GM18861 (cell line): ENCODE data around the gene SELL.
"Not testable (repeated sequence)": the region's sequence is repeated elsewhere in the genome, so short reads cannot be mapped to it uniquely, and the experiment has no call there.

ENCODE experiments used
- ATAC-seq: cut with Tn5 transposase; IDR thresholded peaks from one replicate; pipeline ENCODE4 v1.9.1; 2021; ENCODE audit not compliant: unreplicated experiment

The SELL gene

DNA sequence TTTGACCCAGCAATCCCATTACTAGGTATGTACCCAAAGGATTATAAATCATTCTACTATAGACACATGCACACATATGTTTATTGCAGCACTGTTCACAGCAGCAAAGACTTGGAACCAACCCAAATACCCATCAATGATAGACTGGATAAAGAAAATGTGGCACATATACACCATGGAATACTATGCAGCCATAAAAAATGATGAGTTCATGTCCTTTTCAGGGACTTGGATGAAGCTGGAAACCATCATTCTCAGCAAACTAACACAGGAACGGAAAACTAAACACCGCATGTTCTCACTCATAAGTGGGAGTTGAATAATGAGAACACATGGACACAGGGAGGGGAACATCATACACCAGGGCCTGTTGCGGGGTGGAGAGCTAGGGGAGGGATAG, 41.2 kb downstream of the SELL start:
- not testable (repeated sequence) for ATAC-seq

DNA sequence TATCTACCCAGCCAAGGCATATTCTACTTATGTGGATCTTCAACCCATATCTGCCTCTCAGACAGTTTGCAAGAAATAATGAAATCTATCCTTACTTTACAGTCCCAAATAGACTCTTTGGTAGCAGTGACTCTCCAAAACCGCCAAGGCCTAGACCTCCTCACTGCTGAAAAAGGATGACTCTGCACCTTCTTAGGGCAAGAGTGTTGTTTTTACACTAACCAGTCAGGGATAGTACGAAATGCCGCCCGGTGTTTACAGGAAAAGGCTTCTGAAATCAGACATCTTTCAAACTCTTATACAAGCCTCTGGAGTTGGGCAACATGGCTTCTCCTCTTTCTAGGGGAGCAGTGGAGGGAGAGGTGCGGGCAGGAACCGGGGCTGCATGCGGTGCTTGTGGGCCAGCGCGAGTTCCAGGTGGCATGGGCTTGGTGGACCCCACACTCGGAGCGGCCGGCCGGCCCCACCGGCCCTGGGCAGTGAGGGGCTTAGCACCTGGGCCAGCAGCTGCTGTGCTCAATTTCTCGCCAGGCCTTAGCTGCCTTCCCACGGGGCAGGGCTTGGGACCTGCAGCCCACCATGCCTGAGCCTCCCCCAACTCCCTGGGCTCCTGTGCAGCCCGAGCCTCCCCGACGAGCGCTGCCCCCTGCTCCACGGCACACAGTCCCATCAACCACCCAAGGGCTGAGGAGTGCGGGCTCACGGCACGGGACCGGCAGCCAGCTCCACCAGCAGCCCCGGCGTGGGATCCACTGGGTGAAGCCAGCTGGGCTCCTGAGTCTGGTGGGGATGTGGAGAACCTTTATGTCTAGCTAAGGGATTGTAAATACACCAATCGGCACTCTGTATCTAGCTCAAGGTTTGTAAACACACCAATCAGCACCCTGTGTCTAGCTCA, 43.5 kb downstream of the SELL start:
- ATAC-seq: not testable (repeated sequence)

DNA sequence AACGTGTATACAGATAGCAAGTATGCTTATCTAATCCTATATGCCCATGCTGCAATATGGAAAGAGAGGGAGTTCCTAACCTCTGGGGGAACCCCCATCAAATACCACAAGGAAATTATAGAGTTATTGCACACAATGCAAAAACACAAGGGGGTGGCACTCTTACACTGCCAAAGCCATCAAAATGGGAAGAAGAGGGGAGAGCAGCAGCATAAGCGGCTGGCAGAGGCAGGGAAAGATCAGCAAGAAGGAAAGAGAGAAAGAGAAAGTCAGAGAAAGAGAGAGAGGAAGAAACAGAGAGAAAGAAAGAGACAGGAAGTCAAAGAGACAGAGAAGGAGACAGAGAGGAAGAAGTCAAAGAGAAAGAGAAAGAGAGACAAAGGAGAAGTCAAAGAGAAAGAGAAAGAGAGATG, 44.2 kb downstream of the SELL start:
- not testable (repeated sequence) for ATAC-seq

DNA sequence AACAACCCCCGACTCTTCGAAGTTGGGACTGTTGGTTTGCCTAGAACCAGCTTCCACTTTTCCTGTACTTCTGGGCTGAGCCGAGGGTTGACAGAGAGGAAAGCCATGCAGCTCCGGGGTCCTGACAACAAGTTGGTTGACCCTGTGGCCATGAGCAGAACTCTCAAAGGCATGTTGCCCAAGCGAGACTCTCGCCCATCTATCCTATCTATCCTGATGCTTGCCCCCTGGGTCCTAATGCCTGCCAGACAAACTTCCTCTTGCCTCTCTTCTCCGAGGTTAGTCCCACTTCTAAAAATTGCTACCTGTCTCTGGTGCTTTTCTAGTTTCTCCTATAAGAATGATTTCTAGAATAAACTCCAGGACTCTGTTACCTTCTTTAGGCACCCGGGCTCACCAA, 48.7 kb downstream of the SELL start:
- ATAC-seq: not testable (repeated sequence)

DNA sequence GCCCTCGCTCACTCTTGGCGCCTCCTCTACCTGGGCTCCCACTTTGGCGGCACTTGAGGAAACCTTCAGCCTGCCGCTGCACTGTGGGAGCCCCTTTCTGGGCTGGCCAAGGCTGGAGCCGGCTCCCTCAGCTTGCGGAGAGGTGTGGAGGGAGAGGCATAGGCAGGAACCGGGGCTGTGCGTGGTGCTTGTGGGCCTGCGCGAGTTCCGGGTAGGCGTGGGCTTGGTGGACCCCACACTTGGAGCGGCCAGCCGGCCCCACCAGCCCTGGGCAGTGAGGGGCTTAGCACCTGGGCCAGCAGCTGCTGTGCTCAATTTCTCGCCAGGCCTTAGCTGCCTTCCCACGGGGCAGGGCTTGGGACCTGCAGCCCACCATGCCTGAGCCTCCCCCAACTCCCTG, 50.4 kb downstream of the SELL start:
- ATAC-seq: not testable (repeated sequence)

DNA sequence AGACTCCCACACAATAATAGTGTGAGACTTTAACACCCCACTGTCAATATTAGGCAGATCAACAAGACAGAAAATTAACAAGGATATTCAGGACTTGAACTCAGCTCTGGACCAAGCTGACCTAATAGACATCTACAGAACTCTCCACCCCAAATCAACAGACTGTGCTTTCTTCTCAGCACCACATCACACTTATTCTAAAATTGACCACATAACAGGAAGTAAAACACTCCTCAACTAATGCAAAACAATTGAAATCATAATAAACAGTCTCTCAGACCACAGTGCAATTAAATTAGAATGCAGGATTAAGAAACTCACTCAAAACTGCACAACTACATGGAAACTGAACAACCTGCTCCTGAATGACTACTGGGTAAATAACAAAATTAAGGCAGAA, 52.6 kb downstream of the SELL start:
- ATAC-seq: not testable (repeated sequence)

DNA sequence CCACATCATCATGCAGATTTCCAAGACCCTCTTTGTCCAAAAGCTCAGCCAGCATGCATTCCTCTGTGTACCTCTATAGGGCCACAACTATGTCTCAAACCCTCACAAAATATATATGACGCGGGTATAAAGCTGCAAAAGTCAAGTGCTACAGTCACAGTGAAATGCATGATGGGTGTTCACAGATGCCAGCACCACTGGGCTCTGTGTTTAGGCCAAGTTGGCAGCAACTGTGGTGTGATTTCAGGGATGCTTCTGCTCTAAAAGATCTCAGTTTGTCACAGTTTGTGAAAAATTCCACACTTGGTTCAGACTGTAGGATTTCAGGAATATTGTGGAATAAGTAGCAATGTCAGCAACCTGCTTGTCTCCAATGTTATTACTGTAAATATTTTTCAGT, 57.5 kb downstream of the SELL start:
- no peak for ATAC-seq

DNA sequence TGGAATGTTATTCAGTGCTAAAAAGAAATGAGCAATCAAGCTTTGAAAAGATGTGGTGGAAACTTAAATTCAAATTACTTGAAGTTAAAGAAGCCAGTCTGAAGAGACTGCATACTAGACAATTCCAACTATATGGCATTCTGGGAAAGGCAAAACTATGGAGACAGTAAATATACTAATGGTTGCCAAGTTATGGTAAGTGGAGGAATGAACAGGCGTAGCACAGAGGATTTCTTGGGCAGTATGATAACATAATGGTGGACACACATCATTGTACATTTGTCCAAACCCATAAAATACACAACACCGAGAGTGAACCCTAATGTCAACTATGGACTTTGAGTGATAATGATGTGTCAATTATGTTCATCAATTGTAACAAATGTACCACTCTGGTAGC, 60.4 kb downstream of the SELL start:
- ATAC-seq: no peak

DNA sequence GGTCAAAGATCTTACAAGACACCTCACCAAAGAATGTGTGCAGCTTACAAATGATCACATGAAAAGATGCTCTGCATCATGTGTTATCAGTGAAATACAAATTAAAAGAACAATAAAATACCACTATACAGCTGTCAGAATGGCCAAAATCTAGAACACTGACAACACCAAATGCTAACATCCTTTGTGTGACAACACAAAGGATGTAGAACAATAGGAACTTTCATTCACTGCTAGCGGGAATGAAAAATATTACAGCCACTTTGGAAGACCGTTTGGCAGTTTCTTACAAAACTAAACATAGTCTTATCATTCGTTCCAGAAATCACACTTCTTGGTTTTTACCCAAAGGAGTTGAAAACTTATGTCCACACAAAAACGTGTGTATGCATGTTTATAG, 60.9 kb downstream of the SELL start:
- ATAC-seq: no peak

DNA sequence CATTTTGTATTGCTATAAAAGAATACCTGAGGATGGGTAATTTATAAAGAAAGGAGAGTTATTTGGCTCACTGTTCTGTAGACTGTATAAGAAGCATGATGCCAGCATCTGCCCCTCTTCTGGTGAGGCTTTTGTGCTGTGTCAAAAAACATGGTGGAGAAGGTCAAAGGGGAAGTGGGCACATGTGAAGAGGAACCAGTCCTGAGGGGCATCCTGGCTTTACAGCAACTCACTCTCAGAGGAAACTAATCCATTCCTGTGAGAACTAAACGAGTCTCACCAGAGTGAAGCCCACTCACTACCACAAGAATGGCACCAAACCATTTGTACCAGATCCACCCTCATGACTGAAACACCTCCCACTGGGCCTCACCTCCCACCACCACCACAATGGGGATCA, 62.7 kb downstream of the SELL start:
- ATAC-seq: no peak

DNA sequence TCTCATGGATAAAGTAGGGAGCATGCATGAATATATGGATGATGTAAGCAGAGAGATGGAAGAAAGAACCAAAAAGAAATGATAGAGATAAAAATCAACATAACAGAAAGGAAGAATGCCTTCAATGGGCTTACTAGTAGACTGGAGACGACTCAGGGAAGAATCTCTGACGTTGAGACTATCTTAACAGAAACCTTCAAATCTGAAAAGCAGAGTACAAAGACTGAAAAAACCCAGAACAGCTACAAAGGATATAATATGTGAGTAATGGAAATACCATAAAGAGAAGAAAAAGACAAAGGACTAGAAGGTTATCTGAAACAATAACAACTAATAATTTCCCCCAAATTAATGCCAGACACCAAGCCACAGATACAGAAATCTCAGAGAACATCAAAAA, 63.2 kb downstream of the SELL start:
- no peak for ATAC-seq

DNA sequence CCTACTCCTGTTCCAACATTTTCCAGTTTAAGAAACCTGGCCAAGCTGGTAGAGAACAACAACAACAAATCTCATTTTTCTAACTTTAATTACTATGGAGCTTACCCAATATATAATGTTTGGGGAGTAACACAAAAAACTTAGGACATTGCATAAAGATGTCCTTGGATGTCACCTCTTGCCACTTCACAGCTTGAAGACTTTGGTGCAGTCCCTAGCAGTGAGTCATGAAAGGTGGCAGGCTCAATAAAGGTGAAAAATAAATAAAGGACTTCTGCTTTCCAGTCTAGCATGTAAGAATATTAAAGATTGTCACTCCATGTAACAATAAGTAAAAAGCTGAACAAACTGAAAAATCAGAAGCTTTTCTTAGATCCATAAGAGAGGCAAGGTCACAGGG, 63.9 kb downstream of the SELL start:
- no peak for ATAC-seq

DNA sequence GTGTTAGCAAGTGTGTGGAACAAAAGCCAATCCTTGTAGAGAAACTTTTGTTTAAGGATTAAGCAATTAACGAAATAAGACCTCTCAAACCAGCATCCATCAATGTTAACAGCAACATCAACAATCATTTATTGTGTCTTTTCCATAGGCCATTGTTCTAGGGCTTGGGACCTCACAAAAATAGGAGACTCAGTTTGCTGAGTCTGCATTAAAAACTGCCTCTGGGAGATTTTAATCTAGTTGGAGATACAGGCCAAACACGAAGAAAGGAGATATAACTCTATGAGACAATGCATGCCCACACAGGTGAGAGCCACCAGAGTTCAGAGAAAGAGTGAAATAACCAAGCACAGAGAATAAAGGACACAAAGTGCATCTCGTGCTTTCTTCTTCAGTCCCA, 67.1 kb downstream of the SELL start:
- no peak for ATAC-seq
